GM21515 (cell line): ENCODE data around the gene CCL17.
A peak's percentile ranks its signal among the peaks of the same experiment; 100 is the strongest.

Source experiments
- ATAC-seq: cut with Tn5 transposase; IDR thresholded peaks from one replicate; pipeline ENCODE4 v1.9.1; 2021; ENCODE audit not compliant: unreplicated experiment

Gene CCL17

DNA sequence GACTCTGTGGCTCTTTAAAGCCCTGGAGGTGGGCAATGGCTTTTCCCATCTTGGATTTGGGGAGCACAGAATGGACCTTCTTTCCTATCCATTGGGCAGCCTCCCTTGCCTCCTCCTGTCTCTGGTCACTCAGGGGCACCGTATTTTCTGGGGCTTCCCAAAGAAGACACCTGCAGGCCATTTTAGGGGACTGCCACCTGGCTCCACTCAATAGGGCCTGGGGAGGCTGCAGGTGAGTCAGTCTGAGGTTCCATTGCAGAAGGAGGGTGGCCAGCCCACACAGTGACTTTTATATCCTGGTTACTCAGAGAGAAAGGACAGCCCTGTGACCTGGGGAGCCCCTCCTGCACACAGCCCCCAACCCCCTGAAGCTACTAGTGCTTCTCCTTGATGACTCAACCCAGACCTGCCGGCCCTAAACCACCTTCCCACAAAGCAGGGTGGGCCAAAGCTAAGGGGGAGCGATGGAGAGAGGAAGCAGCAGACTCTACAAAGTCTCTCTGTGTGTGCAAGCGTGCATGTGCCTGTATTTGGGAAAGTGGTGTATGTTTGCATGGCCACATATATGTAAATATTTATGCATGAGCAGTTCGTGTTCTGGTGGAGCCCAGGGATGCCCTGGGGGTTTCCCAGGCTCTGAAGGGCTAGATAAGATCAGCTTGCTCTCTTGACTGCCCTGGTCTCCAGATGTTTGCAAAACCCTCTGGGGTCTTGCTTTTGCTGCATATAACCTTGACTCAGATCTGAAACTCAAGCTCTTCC, 27.3 kb upstream of the CCL17 start:
- peak; percentile 60 for ATAC-seq

GRCh38 chr16:57379579-57379978, 25.0 kb upstream of the CCL17 start:
- ATAC-seq: no peak

- no peak for ATAC-seq
Measured at GRCh38 chr16:57380671-57381462, 23.7 kb upstream of the CCL17 start.

DNA sequence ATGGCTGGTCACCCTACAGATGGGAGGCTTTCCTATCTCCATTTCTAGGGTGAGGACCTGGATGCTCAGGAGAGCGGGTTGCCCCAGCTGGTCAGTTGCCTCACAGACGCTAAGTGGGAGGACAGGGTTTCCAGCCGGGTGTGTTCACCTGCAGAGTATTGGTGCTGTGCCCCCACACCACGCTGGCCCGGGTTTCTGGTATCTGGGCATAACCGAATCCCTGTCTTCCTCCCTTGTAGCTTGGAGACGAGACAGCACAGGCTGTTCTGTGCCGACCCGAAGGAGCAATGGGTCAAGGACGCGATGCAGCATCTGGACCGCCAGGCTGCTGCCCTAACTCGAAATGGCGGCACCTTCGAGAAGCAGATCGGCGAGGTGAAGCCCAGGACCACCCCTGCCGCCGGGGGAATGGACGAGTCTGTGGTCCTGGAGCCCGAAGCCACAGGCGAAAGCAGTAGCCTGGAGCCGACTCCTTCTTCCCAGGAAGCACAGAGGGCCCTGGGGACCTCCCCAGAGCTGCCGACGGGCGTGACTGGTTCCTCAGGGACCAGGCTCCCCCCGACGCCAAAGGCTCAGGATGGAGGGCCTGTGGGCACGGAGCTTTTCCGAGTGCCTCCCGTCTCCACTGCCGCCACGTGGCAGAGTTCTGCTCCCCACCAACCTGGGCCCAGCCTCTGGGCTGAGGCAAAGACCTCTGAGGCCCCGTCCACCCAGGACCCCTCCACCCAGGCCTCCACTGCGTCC, 22.6 kb upstream of the CCL17 start:
- no peak for ATAC-seq

GRCh38 chr16:57382535-57383275, 21.9 kb upstream of the CCL17 start:
- ATAC-seq: no peak

- ATAC-seq: no peak
Measured at GRCh38 chr16:57383276-57384247, 21.0 kb upstream of the CCL17 start.

DNA sequence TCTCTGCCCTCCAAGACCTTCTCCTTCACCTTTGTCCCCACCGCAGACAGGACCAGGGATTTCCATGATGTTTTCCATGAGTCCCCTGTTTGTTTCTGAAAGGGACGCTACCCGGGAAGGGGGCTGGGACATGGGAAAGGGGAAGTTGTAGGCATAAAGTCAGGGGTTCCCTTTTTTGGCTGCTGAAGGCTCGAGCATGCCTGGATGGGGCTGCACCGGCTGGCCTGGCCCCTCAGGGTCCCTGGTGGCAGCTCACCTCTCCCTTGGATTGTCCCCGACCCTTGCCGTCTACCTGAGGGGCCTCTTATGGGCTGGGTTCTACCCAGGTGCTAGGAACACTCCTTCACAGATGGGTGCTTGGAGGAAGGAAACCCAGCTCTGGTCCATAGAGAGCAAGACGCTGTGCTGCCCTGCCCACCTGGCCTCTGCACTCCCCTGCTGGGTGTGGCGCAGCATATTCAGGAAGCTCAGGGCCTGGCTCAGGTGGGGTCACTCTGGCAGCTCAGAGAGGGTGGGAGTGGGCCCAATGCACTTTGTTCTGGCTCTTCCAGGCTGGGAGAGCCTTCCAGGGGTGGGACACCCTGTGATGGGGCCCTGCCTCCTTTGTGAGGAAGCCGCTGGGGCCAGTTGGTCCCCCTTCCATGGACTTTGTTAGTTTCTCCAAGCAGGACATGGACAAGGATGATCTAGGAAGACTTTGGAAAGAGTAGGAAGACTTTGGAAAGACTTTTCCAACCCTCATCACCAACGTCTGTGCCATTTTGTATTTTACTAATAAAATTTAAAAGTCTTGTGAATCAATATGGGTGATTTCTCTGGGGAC, 20.1 kb upstream of the CCL17 start:
- no peak for ATAC-seq

- ATAC-seq: no peak
Measured at GRCh38 chr16:57385083-57385482, 19.5 kb upstream of the CCL17 start.

DNA sequence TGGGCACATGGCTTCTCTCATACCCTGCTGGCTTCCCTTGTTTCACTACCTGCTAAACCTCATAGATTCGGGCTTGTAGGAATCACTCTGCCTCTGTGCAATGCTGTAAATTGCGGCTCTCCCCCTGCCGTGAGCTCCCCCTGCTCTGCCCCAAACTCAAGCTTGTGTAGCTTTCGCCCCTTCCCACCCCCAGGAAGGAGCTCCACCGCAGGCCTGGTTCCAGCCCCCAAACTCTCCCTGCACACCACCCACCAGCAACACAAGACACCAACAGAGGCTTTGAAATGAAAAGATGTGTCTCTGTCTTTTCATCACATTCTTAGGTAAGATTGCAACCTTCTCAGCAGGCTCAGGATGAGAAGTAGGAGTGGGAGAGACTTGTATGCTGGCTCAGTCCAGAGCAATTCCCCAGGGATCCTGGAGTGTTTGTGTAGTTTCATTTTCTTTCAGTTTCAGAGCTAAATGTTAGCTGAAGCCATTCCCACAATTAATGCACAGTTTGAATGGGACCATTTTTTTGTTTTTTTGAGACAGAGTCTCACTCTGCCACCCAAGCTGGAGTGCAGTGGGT, 18.1 kb upstream of the CCL17 start:
- no peak for ATAC-seq

DNA sequence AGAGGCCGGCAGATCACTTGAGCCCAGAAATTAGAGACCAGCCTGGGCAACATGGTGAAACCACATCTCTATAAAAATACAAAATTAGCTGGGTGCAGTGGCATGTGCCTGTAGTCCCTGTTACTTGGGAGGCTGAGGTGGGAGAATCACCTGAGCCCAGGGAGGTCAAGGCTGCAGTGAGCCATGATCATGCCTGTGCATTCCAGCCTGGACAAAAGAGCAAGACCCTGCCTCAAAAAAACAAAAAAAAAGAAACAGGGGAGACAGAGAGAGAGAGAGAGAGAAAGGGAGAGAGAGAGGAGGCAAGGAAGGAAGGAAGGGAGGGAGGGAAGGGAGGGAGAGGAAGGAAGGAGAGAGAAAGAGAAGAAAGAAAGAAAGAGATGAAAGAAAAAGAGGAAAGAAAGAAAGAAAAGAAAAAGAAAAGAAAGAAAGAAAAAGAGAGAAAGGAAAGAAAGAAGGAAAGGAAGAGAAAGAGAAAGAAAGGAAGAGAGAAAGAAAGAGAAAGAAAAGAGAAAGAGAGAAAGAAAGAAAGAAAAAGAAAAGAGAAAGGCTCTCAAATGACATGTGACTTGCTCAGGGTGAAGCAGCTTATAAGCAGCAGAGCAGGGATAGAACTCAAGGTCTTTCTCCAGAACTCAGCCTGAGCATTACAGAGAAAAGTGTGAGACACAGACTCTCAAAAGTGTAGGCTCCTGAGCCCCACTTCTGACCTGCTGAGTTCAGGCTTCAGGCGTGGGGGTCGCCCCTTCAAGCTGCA, 16.8 kb upstream of the CCL17 start:
- ATAC-seq: no peak

GRCh38 chr16:57388359-57389086, 16.0 kb upstream of the CCL17 start:
- ATAC-seq: no peak

DNA sequence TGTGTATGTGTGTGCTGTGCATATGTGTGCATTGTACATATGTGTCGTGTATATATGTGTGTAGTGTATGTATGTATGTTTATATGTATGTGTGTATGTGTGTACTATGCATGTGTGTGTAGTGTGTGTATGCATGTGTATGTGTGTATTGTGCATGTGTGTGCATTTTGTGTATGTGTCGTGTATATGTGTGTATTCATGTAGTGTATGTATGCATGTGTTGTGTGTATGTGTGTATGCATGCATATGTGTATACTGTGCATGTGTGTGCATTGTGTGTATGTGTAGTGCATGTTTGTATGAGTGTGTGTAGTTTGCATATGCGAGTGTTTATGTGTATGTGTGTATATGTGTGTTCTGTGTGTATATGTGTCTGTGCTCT, 15.5 kb upstream of the CCL17 start:
- ATAC-seq: no peak

DNA sequence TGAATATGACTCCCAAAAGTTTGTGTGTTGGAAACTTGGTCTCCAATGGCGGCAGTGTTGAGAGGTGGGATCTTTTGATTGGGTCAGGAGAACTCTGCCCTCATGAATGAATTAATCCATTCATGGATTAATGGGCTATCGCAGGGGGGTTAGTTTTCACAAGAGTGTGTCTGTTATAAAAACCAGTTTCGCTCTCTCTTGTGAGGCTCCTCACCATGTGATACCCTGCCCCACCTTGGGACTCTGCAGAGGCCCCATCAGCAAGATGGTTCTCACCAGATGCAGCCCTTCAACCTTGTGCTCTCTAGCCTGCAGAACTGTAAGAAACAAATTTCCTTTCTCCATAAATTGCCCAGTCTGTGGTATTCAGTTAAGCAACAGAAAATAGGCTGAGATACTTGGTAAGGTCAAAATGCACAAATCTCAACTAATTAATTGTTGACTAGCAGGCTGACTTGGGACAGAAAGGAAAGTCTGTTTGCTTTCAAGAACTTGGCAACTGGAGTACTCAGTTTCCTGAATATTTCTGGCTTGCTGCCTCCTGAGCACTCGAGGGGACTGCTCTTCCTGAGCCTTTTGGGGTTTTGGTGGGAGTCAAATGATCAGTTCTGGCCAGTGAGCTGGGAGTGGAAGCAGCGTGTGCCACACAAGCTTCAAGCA, 13.8 kb upstream of the CCL17 start:
- ATAC-seq: no peak

- no peak for ATAC-seq
Measured at GRCh38 chr16:57391300-57391699, 13.3 kb upstream of the CCL17 start.

GRCh38 chr16:57391708-57392107, 12.9 kb upstream of the CCL17 start:
- ATAC-seq: no peak

DNA sequence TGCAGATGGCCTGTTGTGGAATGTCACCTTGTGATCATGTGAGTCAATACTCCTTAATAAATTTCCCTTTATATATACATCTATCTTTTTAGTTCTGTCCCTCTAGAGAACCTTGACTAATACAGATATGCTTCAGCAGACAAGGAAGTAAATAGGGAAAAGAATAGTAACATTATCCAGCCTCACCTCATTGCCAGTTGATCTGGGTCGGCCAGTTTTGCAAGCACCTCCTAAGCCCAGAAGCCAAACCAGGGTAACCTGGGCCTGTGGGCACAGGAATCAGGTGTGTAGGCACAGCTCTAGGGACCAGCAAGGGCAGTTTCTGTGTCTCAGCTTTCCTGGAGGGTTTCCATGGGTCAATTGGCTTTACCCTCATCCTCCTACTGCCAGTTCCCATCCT, 11.9 kb upstream of the CCL17 start:
- no peak for ATAC-seq

DNA sequence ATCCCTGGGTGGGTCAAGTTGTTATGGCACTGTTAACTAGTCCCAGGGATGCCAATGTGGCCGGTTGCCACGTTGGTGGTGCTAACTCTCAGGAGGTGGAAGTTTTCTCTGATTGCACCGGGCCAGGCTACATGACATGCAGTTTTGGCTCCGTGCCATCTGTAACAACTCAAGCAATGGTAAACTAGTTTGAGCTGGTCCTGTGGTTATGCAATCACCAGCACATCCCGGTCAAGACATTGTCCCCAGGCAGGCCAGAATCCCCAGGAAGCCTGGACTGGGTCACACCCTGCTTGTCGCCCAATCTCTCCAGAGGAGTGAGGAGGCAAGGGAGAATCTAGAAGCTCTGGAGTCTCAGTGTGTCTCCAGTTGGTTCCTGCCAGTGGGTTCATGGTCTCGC, 10.1 kb upstream of the CCL17 start:
- no peak for ATAC-seq
